Stimulated activated CD4-positive, alpha-beta T cell treated with anti-CD3 and anti-CD28 coated beads, Interleukin-1b, Interleukin-23, amount 100 ng/mL, for 4 hours (primary cell): ENCODE measurements around the gene SH3RF3.

ENCODE experiments used
- DNase-seq, 2 donors: peaks; one replicate each; pipeline ENCODE4 v3.0.0-alpha.2; 2020; ENCODE audit warnings: low read depth in 2 of 2

Gene SH3RF3

GRCh38 chr2:109180786-109181185, 51.8 kb downstream of the SH3RF3 start:
- no peak for DNase-seq

- DNase-seq: no peak
These were observed 53.4 kb downstream of the SH3RF3 start for GRCh38 chr2:109182426-109182825.

GRCh38 chr2:109183871-109184270, 54.9 kb downstream of the SH3RF3 start:
- DNase-seq: no peak

GRCh38 chr2:109184368-109184767, 55.4 kb downstream of the SH3RF3 start:
- no peak for DNase-seq

- DNase-seq: no peak
These were observed 56.3 kb downstream of the SH3RF3 start for GRCh38 chr2:109185338-109185737.

- DNase-seq: no peak
These were observed 57.0 kb downstream of the SH3RF3 start for GRCh38 chr2:109185821-109186570.

GRCh38 chr2:109186656-109187250, 57.7 kb downstream of the SH3RF3 start:
- DNase-seq: no peak

- no peak for DNase-seq
These were observed 58.9 kb downstream of the SH3RF3 start for GRCh38 chr2:109187711-109188495.

- no peak for DNase-seq
These were observed 59.5 kb downstream of the SH3RF3 start for GRCh38 chr2:109188496-109188890.

GRCh38 chr2:109188898-109189297, 59.9 kb downstream of the SH3RF3 start:
- DNase-seq: no peak

GRCh38 chr2:109189751-109190150, 60.7 kb downstream of the SH3RF3 start:
- DNase-seq: no peak

- DNase-seq: no peak
These were observed 65.0 kb downstream of the SH3RF3 start for GRCh38 chr2:109193807-109194619.

- no peak for DNase-seq
These were observed 65.6 kb downstream of the SH3RF3 start for GRCh38 chr2:109194620-109194937.

GRCh38 chr2:109195193-109196045, 66.4 kb downstream of the SH3RF3 start:
- no peak for DNase-seq

GRCh38 chr2:109196081-109196875, 67.3 kb downstream of the SH3RF3 start:
- DNase-seq: no peak

GRCh38 chr2:109197491-109198418, 68.8 kb downstream of the SH3RF3 start:
- no peak for DNase-seq

GRCh38 chr2:109199790-109200189, 70.8 kb downstream of the SH3RF3 start:
- DNase-seq: no peak

GRCh38 chr2:109200616-109201464, 71.8 kb downstream of the SH3RF3 start:
- no peak for DNase-seq
